HepG2 (cell line): Measurements from ENCODE around the gene TAS1R3. TPM values are rescaled to one million over a fixed set of nuclear protein-coding genes. Genes with fewer than 3 reads are reported as not detected.

Source experiments
- CHD4 ChIP-seq: fragments of 200-600 bp; sonication (generic); IDR thresholded peaks from 2 replicates; pipeline ENCODE4 v1.7.0; 2017; ENCODE audit warnings: mild to moderate bottlenecking, low read length, borderline replicate concordance
- ELF1 ChIP-seq: sonication (generic); formaldehyde crosslinking; IDR thresholded peaks from 2 replicates; pipeline ENCODE4 v1.4.0; 2020; ENCODE audit warnings: missing genetic modification reagents
- HCFC1 ChIP-seq: fragments of 150-350 bp; IDR thresholded peaks from 2 replicates; pipeline ENCODE4 v1.6.1; 2014; ENCODE audit warnings: low read depth, low read length
- POLR2AphosphoS5 ChIP-seq: IDR thresholded peaks from 2 replicates; pipeline ENCODE4 v1.6.1; 2012; ENCODE audit warnings: low read depth, low read length
- ZFY ChIP-seq: sonication (generic); formaldehyde crosslinking; IDR thresholded peaks from 2 replicates; pipeline ENCODE4 v1.4.0; 2020; ENCODE audit warnings: missing genetic modification reagents
- ZNF562 ChIP-seq: sonication (generic); formaldehyde crosslinking; IDR thresholded peaks from 2 replicates; pipeline ENCODE4 v1.8.0; 2022; ENCODE audit warnings: missing genetic modification reagents, borderline replicate concordance
- ZNF563 ChIP-seq: sonication (generic); formaldehyde crosslinking; IDR thresholded peaks from 2 replicates; pipeline ENCODE4 v1.8.0; 2022; ENCODE audit warnings: mild to moderate bottlenecking, moderate library complexity, missing genetic modification reagents
- polyA plus RNA-seq, 8 experiments: library from polyadenylated mRNA; depleted of rRNA in 3 of 8; stranded (reverse) in 7 of 8; unstranded in 1 of 8; fragments of >200 nt; fragmentation: Illumina TruSeq in 4 of 8; extraction: Trizol in 4 of 8; gene quantifications; 2 replicates each; pipeline versions ENCODE4 v1.2.1 to v1.2.3, GENCODE V29; 2011 to 2016; ENCODE audit warnings: low read depth in 4 of 8, missing spikeins in 1 of 8, mixed read lengths in 1 of 8; ENCODE audit not compliant: insufficient read depth in 1 of 8
- total RNA-seq, 5 experiments: library from RNA; depleted of rRNA; stranded (reverse); fragments of >200 nt; fragmentation: Illumina TruSeq; extraction: Trizol; gene quantifications; 2 replicates each; pipeline ENCODE4 v1.2.3, GENCODE V29; 2016; ENCODE audit warnings: low read depth in 1 of 5
- TF ChIP-seq, protein P1 (sequence below): sonication (generic); formaldehyde crosslinking; IDR thresholded peaks from 2 replicates; pipeline ENCODE4 v1.9.0; 2022; ENCODE audit warnings: missing genetic modification reagents, mild to moderate bottlenecking, borderline replicate concordance
- TF ChIP-seq, protein P2 (sequence below): sonication (generic); formaldehyde crosslinking; IDR thresholded peaks from 2 replicates; pipeline ENCODE4 v1.8.1; 2023; ENCODE audit warnings: mild to moderate bottlenecking, missing genetic modification reagents, borderline replicate concordance
- TF ChIP-seq, protein P3 (sequence below): sonication (generic); formaldehyde crosslinking; IDR thresholded peaks from 2 replicates; pipeline ENCODE4 v1.8.1; 2023; ENCODE audit warnings: missing genetic modification reagents, inconsistent platforms, borderline replicate concordance
- TF ChIP-seq, protein P4 (sequence below): sonication (generic); formaldehyde crosslinking; IDR thresholded peaks from 2 replicates; pipeline ENCODE4 v1.4.0; 2020; ENCODE audit warnings: missing genetic modification reagents, mild to moderate bottlenecking, borderline replicate concordance
- TF ChIP-seq, protein P5 (sequence below): sonication (generic); formaldehyde crosslinking; IDR thresholded peaks from 2 replicates; pipeline ENCODE4 v1.5.0; 2020; ENCODE audit warnings: mild to moderate bottlenecking, missing genetic modification reagents, borderline replicate concordance

TAS1R3 gene
- total and polyA plus RNA-seq, 2 of the 13 experiments (the other 11 are each of a cell fraction or from before 2014, with no cell fraction given), result 0.13 to 0.15 TPM

DNA sequence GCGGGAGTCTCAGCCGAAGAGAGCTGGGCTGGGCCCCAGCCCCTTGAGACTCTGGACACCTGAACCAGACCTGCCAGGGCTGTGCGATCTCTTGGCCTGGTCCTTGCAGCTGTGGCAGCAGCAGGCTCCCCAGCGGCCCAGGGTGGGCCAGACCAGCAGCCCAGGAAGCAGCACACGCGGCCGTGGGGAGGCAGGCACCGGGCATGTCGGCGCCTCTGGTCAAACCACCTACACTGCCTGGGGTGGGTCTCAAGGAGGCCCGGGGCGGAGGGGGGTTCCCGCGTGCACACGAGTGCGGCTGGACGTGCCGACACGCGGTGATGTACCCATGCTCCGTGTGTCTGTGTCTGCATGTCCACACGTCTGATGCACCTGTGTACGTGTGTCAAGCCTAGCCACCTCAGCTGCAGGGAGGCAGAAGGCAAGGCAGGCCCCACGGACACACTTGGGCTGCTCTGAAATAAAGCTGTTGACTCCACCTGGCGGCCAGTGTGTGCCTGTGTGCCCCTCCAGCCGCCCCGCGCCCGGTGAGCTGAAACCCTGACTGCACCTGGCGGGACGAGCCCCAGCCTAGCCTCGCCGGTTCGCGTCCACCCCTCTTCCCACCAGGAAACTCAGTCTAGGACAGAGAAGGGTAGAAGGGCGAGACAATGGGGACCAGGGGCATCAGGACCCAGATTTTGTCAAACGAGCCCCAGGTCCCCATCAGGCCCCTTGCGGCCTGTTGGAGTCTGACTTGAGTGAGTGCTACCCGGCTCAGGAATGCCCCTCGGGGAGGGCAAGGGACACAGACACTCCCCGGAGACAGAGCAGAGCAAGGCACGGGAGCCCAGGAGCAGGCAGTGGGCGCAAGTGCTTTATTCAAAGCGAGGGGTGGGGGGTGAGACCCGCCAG, 39.3 kb upstream of the TAS1R3 start (continued):
- TF ChIP-seq, protein P1, sequence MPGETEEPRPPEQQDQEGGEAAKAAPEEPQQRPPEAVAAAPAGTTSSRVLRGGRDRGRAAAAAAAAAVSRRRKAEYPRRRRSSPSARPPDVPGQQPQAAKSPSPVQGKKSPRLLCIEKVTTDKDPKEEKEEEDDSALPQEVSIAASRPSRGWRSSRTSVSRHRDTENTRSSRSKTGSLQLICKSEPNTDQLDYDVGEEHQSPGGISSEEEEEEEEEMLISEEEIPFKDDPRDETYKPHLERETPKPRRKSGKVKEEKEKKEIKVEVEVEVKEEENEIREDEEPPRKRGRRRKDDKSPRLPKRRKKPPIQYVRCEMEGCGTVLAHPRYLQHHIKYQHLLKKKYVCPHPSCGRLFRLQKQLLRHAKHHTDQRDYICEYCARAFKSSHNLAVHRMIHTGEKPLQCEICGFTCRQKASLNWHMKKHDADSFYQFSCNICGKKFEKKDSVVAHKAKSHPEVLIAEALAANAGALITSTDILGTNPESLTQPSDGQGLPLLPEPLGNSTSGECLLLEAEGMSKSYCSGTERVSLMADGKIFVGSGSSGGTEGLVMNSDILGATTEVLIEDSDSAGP (CRISPR knock-in tag), result peak; percentile 70
- TF ChIP-seq ZNF563 (CRISPR knock-in tag), result peak; percentile 39; the same call in 1 of the 2 replicates
- TF ChIP-seq ZFY, result peak; percentile 44; the same call in 1 of the 2 replicates
- TF ChIP-seq, protein P2, sequence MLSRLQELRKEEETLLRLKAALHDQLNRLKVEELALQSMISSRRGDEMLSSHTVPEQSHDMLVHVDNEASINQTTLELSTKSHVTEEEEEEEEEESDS (CRISPR knock-in tag), result no peak
- no peak for TF ChIP-seq HCFC1
- no peak; the same call in 1 of the 2 replicates for TF ChIP-seq POLR2AphosphoS5
- TF ChIP-seq, protein P3, sequence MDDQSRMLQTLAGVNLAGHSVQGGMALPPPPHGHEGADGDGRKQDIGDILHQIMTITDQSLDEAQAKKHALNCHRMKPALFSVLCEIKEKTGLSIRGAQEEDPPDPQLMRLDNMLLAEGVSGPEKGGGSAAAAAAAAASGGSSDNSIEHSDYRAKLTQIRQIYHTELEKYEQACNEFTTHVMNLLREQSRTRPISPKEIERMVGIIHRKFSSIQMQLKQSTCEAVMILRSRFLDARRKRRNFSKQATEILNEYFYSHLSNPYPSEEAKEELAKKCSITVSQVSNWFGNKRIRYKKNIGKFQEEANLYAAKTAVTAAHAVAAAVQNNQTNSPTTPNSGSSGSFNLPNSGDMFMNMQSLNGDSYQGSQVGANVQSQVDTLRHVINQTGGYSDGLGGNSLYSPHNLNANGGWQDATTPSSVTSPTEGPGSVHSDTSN (CRISPR knock-in tag), result no peak
- TF ChIP-seq ELF1 (CRISPR knock-in tag), result no peak
- TF ChIP-seq, protein P4, sequence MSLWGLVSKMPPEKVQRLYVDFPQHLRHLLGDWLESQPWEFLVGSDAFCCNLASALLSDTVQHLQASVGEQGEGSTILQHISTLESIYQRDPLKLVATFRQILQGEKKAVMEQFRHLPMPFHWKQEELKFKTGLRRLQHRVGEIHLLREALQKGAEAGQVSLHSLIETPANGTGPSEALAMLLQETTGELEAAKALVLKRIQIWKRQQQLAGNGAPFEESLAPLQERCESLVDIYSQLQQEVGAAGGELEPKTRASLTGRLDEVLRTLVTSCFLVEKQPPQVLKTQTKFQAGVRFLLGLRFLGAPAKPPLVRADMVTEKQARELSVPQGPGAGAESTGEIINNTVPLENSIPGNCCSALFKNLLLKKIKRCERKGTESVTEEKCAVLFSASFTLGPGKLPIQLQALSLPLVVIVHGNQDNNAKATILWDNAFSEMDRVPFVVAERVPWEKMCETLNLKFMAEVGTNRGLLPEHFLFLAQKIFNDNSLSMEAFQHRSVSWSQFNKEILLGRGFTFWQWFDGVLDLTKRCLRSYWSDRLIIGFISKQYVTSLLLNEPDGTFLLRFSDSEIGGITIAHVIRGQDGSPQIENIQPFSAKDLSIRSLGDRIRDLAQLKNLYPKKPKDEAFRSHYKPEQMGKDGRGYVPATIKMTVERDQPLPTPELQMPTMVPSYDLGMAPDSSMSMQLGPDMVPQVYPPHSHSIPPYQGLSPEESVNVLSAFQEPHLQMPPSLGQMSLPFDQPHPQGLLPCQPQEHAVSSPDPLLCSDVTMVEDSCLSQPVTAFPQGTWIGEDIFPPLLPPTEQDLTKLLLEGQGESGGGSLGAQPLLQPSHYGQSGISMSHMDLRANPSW (CRISPR knock-in tag), result no peak; the same call in 1 of the 2 replicates
- TF ChIP-seq CHD4, result no peak
- TF ChIP-seq, protein P5, sequence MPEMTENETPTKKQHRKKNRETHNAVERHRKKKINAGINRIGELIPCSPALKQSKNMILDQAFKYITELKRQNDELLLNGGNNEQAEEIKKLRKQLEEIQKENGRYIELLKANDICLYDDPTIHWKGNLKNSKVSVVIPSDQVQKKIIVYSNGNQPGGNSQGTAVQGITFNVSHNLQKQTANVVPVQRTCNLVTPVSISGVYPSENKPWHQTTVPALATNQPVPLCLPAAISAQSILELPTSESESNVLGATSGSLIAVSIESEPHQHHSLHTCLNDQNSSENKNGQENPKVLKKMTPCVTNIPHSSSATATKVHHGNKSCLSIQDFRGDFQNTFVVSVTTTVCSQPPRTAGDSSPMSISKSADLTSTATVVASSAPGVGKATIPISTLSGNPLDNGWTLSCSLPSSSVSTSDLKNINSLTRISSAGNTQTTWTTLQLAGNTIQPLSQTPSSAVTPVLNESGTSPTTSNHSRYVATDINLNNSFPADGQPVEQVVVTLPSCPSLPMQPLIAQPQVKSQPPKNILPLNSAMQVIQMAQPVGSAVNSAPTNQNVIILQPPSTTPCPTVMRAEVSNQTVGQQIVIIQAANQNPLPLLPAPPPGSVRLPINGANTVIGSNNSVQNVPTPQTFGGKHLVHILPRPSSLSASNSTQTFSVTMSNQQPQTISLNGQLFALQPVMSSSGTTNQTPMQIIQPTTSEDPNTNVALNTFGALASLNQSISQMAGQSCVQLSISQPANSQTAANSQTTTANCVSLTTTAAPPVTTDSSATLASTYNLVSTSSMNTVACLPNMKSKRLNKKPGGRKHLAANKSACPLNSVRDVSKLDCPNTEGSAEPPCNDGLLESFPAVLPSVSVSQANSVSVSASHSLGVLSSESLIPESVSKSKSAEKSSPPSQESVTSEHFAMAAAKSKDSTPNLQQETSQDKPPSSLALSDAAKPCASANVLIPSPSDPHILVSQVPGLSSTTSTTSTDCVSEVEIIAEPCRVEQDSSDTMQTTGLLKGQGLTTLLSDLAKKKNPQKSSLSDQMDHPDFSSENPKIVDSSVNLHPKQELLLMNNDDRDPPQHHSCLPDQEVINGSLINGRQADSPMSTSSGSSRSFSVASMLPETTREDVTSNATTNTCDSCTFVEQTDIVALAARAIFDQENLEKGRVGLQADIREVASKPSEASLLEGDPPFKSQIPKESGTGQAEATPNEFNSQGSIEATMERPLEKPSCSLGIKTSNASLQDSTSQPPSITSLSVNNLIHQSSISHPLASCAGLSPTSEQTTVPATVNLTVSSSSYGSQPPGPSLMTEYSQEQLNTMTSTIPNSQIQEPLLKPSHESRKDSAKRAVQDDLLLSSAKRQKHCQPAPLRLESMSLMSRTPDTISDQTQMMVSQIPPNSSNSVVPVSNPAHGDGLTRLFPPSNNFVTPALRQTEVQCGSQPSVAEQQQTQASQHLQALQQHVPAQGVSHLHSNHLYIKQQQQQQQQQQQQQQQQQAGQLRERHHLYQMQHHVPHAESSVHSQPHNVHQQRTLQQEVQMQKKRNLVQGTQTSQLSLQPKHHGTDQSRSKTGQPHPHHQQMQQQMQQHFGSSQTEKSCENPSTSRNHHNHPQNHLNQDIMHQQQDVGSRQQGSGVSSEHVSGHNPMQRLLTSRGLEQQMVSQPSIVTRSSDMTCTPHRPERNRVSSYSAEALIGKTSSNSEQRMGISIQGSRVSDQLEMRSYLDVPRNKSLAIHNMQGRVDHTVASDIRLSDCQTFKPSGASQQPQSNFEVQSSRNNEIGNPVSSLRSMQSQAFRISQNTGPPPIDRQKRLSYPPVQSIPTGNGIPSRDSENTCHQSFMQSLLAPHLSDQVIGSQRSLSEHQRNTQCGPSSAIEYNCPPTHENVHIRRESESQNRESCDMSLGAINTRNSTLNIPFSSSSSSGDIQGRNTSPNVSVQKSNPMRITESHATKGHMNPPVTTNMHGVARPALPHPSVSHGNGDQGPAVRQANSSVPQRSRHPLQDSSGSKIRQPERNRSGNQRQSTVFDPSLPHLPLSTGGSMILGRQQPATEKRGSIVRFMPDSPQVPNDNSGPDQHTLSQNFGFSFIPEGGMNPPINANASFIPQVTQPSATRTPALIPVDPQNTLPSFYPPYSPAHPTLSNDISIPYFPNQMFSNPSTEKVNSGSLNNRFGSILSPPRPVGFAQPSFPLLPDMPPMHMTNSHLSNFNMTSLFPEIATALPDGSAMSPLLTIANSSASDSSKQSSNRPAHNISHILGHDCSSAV (CRISPR knock-in tag), result no peak
- TF ChIP-seq ZNF562 (CRISPR knock-in tag), result no peak
